Ishikawa (cell line): ENCODE measurements around the gene CGA.

Experiments
- EP300 ChIP-seq: IDR thresholded peaks from 2 replicates; pipeline ENCODE4 v1.6.1; 2012; ENCODE audit warnings: borderline replicate concordance
- FOXM1 ChIP-seq: IDR thresholded peaks from 2 replicates; pipeline ENCODE4 v1.6.1; 2012; ENCODE audit warnings: low read depth, borderline replicate concordance
- RAD21 ChIP-seq: IDR thresholded peaks from 2 replicates; pipeline ENCODE4 v1.6.1; 2012; ENCODE audit warnings: low read depth
- REST ChIP-seq: IDR thresholded peaks from 2 replicates; pipeline ENCODE4 v1.6.1; 2012; ENCODE audit warnings: low read depth, mild to moderate bottlenecking
- USF1 ChIP-seq: IDR thresholded peaks from 2 replicates; pipeline ENCODE4 v1.6.1; 2012
- YY1 ChIP-seq: IDR thresholded peaks from 2 replicates; pipeline ENCODE4 v1.6.1; 2012; ENCODE audit warnings: low read depth

GRCh38 chr6:87082160-87082721 lies 12.7 kb downstream of the CGA start:
- TF ChIP-seq FOXM1 (no peak), YY1 (no peak), USF1 (no peak), REST (no peak), EP300 (no peak), RAD21 (no peak)
